ENCODE measurements around the gene XKR3.
"Not testable (repeated sequence)": the region's sequence is repeated elsewhere in the genome, so short reads cannot be mapped to it uniquely, and the experiment has no call there.

Gene XKR3

GRCh38 chr22:16734271-16734670 lies 90.9 kb downstream of the XKR3 start:
- DNase-seq = not testable (repeated sequence)
